Neural progenitor cell (in vitro differentiated cells): ENCODE data around the gene CEP78.

ENCODE experiments used
- CTCF ChIP-seq: fragments of 200-600 bp; sonication (generic); IDR thresholded peaks from 2 replicates; pipeline ENCODE4 v1.5.1; 2017; ENCODE audit warnings: antibody characterized with exemption, mild to moderate bottlenecking
- EZH2 ChIP-seq: fragments of 200-600 bp; sonication (generic); IDR thresholded peaks from 2 replicates; pipeline ENCODE4 v1.6.1; 2017; ENCODE audit warnings: antibody characterized with exemption, mild to moderate bottlenecking, moderate library complexity
- EZH2phosphoT487 ChIP-seq: fragments of 200-600 bp; sonication (generic); IDR thresholded peaks from 2 replicates; pipeline ENCODE4 v1.6.1; 2017; ENCODE audit warnings: antibody characterized with exemption

GRCh38 chr9:78214492-78214891 is 21.4 kb upstream of the CEP78 start:
- TF ChIP-seq CTCF (no peak), EZH2 (no peak), EZH2phosphoT487 (no peak)
